Measurements from ENCODE around the gene ZRANB1. TPM values are rescaled to one million over a fixed set of nuclear protein-coding genes. Genes with fewer than 3 reads are reported as not detected.

The ZRANB1 gene
- total RNA-seq, 2 experiments from 2014 or later, result 10.7 to 11.2 TPM

DNA sequence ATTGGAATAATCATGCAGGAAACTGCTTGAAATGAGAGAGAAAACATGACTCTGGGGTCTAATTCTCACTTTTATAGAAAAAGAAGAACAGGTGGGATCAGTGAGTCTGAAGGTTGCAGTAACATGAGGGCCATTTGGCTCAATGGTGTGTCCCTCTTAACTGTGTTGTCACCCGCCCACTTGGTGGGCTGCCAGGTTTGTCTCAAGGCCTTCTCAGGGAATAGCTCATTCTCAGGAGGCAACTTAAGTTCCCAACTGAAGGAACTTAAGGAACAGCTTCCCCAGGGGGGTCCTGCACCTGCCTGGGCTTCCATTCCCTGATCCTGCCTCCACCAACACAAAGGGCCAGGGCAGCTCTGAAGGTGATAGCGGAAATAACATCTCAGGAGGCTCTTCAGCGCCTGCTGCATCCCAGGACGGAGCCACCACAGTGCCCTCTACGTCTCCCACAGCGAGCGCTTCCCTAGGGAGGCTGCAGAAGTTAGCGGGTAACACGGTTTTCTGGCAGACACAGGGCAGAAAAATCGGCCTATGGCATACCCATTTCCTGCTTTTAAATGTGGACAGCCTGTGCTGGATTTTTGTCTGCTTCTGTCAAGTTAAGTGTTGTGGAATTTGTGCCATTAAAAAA is 88.8 kb downstream of the ZRANB1 start:
- H3K9me3 Mint-ChIP-seq (ENCODE audit: insufficient read depth), result no peaks in the 10 kb centered on the region
- H3K4me3 Mint-ChIP-seq, result no peak overlapping the region
- CTCF ChIA-PET, result no interaction called here
- no peaks in the 10 kb centered on the region for H3K27me3 Mint-ChIP-seq (ENCODE audit: low read depth)
- no peaks in the 10 kb centered on the region for H3K36me3 Mint-ChIP-seq (ENCODE audit: low read depth)
- no peak for ATAC-seq
- no peak overlapping the region for H3K27ac Mint-ChIP-seq
- POLR2A ChIA-PET, result no interaction called here
- DNase-seq, result no peak
- H3K4me1 Mint-ChIP-seq (ENCODE audit: low read depth), result no peaks in the 10 kb centered on the region

- ATAC-seq, result no peak
- Mint-ChIP-seq H3K36me3 (ENCODE audit: low read depth) (no peaks in the 10 kb centered on the region), H3K27ac (no peak overlapping the region), H3K4me1 (ENCODE audit: low read depth) (no peaks in the 10 kb centered on the region), H3K4me3 (no peak overlapping the region), H3K9me3 (ENCODE audit: insufficient read depth) (no peaks in the 10 kb centered on the region), H3K27me3 (ENCODE audit: low read depth) (no peaks in the 10 kb centered on the region)
- DNase-seq, result no peak
- ChIA-PET CTCF (no interaction called here), POLR2A (no interaction called here)
These were observed 90.6 kb downstream of the ZRANB1 start for GRCh38 chr10:125032474-125033020.

- POLR2A ChIA-PET, result no interaction called here
- ATAC-seq, result no peak
- Mint-ChIP-seq H3K9me3 (ENCODE audit: insufficient read depth) (no peaks in the 10 kb centered on the region), H3K27me3 (ENCODE audit: low read depth) (no peaks in the 10 kb centered on the region), H3K36me3 (ENCODE audit: low read depth) (no peaks in the 10 kb centered on the region), H3K27ac (no peak overlapping the region), H3K4me1 (ENCODE audit: low read depth) (no peaks in the 10 kb centered on the region), H3K4me3 (no peak overlapping the region)
- CTCF ChIA-PET, result interaction anchor here (2.0 kb wide), 1 partner anchor 15 kb away, joined by 8 read pairs; no protein-coding TSS in a partner anchor
- DNase-seq, result no peak
These were observed 91.4 kb downstream of the ZRANB1 start for GRCh38 chr10:125033146-125033924.

DNA sequence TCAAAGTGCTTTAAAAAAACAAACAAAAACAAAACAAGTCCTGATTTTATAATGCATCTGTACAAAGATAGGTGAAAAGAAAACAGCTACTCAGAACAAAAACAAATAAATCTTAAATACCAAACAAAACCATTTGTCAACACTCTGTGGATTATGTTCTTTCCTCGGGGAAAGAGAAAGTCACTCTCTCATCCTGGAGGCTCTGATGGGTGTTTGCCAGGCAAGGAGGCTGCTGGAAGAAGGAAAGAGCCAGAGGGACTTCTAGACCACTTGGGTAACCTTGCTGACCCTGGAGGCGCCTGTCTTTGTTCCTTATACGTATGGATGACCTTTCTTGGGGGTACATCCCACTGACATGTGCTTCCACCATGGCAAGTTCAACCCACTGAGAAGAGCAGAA is 92.8 kb downstream of the ZRANB1 start:
- no peak overlapping the region for H3K27ac Mint-ChIP-seq
- ChIA-PET CTCF (interaction anchor here (2.0 kb wide), 1 partner anchor 13 kb away, joined by 8 read pairs; no protein-coding TSS in a partner anchor), POLR2A (interaction anchor here (0.6 kb wide), 1 partner anchor 751 kb away, joined by 4 read pairs; no protein-coding TSS in a partner anchor)
- no peaks in the 10 kb centered on the region for H3K4me1 Mint-ChIP-seq (ENCODE audit: low read depth)
- ATAC-seq (no peak), DNase-seq (no peak)
- no peak overlapping the region for H3K4me3 Mint-ChIP-seq
- no peaks in the 10 kb centered on the region for H3K27me3 Mint-ChIP-seq (ENCODE audit: low read depth)
- H3K36me3 Mint-ChIP-seq (ENCODE audit: low read depth), result no peaks in the 10 kb centered on the region
- no peaks in the 10 kb centered on the region for H3K9me3 Mint-ChIP-seq (ENCODE audit: insufficient read depth)

- CTCF ChIA-PET, result interaction anchor here (1.0 to 2.0 kb wide), 2 partner anchors 9 to 13 kb away, joined by 3 to 8 read pairs; no protein-coding TSS in a partner anchor
- no peaks in the 10 kb centered on the region for H3K36me3 Mint-ChIP-seq (ENCODE audit: low read depth)
- no peak overlapping the region for H3K27ac Mint-ChIP-seq
- H3K4me3 Mint-ChIP-seq, result no peak overlapping the region
- no peaks in the 10 kb centered on the region for H3K4me1 Mint-ChIP-seq (ENCODE audit: low read depth)
- H3K9me3 Mint-ChIP-seq (ENCODE audit: insufficient read depth), result no peaks in the 10 kb centered on the region
- no peaks in the 10 kb centered on the region for H3K27me3 Mint-ChIP-seq (ENCODE audit: low read depth)
- ATAC-seq (no peak), DNase-seq (no peak)
- POLR2A ChIA-PET, result interaction anchor here (0.6 kb wide), 1 partner anchor 750 kb away, joined by 4 read pairs; no protein-coding TSS in a partner anchor
These were observed 93.2 kb downstream of the ZRANB1 start for GRCh38 chr10:125035136-125035535.

- Mint-ChIP-seq H3K4me3 (no peak overlapping the region), H3K27ac (no peak overlapping the region), H3K27me3 (ENCODE audit: low read depth) (no peaks in the 10 kb centered on the region), H3K36me3 (ENCODE audit: low read depth) (no peaks in the 10 kb centered on the region), H3K9me3 (ENCODE audit: insufficient read depth) (no peaks in the 10 kb centered on the region), H3K4me1 (ENCODE audit: low read depth) (no peaks in the 10 kb centered on the region)
- ChIA-PET POLR2A (no interaction called here), CTCF (interaction anchor here (1.0 to 2.0 kb wide), 2 partner anchors 9 to 12 kb away, joined by 3 to 8 read pairs; no protein-coding TSS in a partner anchor)
- DNase-seq (no peak), ATAC-seq (no peak)
These were observed 93.8 kb downstream of the ZRANB1 start for GRCh38 chr10:125035588-125036295.

DNA sequence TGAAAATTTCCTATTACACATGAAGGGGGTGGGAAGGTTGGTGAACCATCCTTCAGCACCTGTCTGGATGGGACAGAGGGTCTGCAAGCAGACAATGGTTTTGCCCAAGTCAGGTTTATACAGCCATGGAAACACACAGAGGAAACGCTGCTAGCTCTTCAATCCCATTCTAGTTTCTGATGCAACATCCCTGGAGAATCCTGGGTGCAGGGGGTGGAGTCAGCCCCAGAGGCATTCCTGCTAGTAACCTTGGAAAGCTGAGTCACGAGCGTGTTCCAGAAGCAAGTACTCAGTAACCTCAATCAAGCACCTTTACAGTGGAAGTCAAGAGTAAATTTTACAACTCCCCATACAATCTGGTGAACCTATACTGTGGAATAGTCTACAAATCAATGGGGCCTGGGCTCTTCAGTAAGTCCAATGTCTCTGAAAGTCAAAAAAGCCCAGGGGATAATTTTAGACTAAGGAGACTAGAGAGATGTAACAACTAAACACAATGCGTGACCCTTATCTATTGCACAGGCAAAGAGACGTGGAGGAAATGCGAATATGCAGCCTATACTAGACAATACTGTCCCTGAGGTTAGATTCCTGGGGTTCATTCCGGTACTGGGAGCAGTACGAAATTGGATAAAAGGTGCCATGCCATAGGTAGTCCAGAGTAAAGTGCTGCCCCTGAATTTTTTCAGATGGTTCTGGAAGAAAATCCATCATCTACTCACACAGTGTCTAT is 95.4 kb downstream of the ZRANB1 start:
- Mint-ChIP-seq H3K27ac (no peak overlapping the region), H3K4me3 (no peak overlapping the region), H3K9me3 (ENCODE audit: insufficient read depth) (no peaks in the 10 kb centered on the region), H3K36me3 (ENCODE audit: low read depth) (no peaks in the 10 kb centered on the region), H3K4me1 (ENCODE audit: low read depth) (no peaks in the 10 kb centered on the region), H3K27me3 (ENCODE audit: low read depth) (peaks cover 2% of the 10 kb centered on the region)
- CTCF ChIA-PET, result no interaction called here
- POLR2A ChIA-PET, result no interaction called here
- no peak for DNase-seq
- ATAC-seq, result no peak

Small RNA genes lying within 50 kb of the gene (microRNA-seq; reads per million reads assigned to microRNA genes)
- not detected for gene MIR4296

Other genes with a start within 250 kb of the ZRANB1 start
- gene FAM53B, start 197.7 kb upstream of the ZRANB1 start, total RNA-seq, result 10 to 100 TPM; 19.9 to 21.8 TPM
- gene EEF1AKMT2, start 150.2 kb upstream of the ZRANB1 start, total RNA-seq, result 10 to 100 TPM; 22.3 to 25.5 TPM
- gene ABRAXAS2, start 140.3 kb upstream of the ZRANB1 start, total RNA-seq, result 10 to 100 TPM; 12.1 to 15.2 TPM
- under 1 TPM; 0.29 to 0.40 TPM for gene CTBP2, start 218.4 kb downstream of the ZRANB1 start, total RNA-seq

Data from activated CD8-positive, alpha-beta T cell treated with anti-CD3 and anti-CD28 coated beads, Interleukin-2, amount 10 ng/mL, durations not matched to agents 7 days and 5 days (primary cell).